NCI-H187 (cell line): ENCODE measurements around the gene TLK2.
"Not testable (repeated sequence)": the region's sequence is repeated elsewhere in the genome, so short reads cannot be mapped to it uniquely, and the experiment has no call there.

Source experiments
- DNase-seq, 2 experiments: peaks; one replicate each; lab custom pipeline; 2025; lab: John Stamatoyannopoulos, UW

TLK2 gene

DNA sequence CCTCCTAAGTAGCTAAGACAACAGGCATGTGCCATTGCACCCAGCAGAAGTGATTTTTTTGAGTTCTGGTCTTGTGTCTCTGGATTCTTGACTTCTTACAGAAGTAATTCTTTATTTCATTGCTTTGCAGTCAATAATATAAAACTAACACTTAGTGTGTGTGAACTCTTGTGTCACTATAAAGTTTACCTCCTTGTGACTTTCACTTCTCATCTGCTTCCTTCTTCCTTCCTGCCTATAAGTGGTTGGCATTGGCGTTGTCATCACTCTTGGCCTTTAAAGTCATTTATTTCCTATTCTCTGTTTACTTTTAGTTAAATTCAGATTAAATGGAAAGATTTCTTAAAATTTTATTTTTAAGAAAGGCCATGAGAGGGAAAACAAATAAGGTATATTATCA, 12.4 kb downstream of the TLK2 start:
- DNase-seq: not testable (repeated sequence)

DNA sequence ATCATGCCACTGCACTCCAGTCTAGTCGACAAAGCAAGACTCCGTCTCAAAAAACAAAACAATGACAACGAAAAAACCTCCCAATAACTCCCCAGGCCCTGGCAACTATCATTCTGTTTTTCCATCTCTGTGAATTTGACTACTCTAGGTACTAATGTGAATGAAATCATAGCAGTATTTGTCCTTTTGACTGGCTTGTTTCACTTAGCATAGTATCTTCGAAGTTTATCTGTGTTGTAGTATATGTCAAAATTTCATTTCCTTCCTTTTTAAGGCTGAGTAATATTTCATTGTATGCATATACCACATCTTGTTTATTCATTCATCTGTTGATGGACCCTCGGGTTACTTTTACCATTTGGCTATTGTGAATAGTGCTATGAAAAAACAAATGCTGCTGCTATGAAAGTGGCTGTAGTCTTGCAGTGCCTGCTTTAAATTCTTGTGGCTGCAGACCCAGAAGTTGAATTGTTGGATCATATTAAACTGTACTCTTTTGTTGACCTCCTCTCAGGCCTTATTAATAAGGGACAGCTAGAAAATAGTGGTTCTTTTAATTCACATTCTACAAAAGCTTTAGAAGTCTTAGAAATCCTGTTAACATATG, 14.5 kb downstream of the TLK2 start:
- DNase-seq: not testable (repeated sequence)

DNA sequence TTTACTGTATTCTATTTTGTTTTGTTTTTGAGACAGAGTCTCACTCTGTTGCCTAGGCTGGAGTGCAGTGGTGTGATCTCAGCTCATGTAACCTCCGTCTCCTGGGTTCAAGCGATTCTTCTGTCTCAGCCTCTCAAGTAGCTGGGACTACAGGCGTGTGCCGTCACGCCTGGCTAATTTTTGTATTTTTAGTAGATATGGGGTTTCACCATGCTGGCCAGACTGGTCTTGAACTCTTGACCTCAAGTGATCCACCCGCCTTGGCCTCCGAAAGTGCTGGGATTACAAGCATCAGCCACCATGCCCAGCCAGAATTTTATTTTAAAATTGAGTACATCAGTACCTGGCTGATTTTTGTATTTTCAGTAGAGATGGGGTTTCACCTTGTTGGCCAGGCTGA, 15.4 kb downstream of the TLK2 start:
- DNase-seq: not testable (repeated sequence)

DNA sequence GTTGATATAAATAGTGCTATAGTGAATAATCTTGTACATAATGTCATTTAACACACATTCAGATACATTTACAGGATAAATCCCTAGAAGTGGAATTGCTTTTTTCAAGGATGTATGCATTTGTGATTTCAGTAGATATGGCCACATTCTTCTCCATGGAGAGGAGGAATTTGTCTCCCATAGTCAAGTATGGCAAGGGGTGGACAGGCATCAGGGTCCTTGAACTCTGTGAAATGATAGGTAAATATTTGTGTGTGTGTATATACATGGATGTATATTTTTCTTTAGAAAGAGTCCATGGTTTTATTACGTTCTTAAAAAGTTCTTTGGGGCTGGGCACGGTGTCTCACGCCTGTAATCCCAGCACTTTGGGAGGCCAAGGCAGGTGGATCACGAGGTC, 17.7 kb downstream of the TLK2 start:
- not testable (repeated sequence) for DNase-seq

DNA sequence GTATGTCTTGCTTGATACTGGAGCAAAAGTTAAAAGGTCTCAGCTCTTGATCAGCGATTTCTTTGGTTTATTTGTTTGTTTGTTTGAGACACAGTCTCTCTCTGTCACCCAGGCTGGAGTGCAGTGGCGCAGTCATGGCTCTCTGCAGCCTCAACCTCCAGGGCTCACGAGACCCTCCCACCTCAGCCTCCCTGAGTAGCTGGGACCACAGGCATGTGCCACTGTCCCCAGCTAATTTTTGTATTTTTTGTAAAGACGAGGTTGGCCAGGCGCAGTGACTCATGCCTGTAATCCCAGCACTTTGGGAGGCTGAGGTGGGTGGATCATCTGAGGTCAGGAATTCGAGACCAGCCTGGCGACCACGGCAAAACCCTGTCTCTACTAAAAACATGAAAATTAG, 20.2 kb downstream of the TLK2 start:
- DNase-seq: not testable (repeated sequence)

DNA sequence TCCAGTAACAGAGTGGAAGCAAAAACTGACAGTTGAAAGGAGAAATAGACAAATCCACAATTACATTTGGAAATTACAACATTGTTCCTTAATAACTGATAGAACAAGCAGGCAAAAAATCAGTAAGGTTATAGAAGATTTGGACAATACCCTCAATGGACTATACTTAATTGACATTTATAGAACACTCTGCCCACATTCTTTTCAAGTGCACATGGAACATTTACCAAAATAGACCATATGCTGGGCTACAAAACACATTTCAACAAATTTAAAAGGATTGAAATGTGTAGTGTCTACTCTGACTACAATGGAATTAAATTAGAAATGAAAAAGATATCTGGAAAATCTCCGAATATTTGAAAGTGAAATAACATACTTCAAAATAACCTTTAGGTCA, 21.8 kb downstream of the TLK2 start:
- not testable (repeated sequence) for DNase-seq

DNA sequence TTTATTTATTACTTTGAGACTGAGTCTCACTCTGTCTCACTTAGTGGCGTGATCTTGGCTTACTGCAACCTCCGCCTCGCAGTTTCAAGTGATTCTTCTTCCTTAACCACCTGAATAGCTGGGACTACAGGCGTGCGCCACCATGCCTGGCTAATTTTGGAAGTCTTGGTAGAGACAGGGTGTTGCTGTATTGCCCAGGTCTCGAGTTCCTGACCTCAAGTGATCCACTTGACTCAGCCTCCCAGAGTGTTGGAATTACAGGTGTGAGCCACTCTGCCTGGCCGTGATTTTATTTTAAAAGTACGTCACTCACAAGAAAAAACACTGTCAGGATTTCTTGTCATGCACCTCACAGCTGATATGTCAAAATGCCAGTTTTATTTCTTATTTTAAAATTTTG, 26.2 kb downstream of the TLK2 start:
- not testable (repeated sequence) for DNase-seq

DNA sequence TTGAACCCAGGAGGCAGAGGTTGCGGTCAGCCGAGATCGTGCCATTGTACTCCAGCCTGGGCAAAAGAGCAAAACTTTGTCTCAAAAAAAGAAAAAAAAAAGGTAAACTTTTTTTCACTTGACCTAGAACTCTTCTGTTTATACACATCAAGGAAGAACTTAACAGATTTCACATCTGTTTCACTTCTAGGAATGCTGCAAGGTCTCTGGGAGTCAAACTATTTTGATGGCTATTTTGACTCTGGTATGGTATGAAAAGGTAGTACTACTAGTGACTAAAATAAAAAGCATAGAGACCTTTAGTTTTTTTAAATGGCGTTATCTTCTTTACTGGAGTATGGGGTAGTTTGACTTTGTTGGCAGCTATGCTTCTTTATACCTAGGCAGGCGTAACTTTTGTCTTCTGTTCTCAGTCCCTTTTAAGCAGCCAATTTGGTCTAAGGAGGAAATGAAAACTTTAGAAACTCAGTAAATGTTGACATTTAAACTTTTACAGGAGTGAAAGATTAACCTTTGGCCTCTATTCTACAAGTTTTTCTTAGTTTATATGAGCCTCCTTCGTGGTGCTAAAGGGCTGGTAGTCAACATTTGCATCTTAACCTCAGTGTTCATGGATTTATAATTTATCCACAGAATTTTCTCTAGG, 28.7 kb downstream of the TLK2 start:
- not testable (repeated sequence) for DNase-seq

DNA sequence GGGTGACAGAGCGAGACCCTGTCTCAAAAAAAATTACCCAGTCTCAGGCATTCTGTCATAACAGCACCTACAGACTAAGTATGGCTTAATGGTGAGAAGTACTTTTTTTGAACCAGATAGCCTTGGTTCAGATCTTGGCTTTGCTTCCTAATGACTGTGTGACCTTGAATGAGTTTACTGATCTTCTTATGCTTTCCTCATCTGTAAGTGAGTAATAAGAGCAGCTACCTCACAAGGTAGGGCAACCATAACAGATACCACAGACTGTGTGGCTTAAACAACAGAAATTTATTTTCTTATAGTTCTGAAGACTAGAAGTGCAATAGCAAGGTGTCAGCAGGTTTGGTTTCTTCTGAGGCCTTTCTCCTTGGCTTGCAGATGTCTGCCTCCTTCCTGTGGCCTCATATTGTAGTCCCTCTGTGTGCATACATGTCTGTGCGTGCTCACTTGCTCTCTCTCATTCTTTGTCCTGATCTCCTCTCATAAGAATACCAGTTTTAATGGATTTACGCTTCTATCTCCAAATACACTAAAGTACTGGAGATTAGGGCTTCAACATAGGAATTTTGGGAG, 31.7 kb downstream of the TLK2 start:
- DNase-seq: not testable (repeated sequence)

DNA sequence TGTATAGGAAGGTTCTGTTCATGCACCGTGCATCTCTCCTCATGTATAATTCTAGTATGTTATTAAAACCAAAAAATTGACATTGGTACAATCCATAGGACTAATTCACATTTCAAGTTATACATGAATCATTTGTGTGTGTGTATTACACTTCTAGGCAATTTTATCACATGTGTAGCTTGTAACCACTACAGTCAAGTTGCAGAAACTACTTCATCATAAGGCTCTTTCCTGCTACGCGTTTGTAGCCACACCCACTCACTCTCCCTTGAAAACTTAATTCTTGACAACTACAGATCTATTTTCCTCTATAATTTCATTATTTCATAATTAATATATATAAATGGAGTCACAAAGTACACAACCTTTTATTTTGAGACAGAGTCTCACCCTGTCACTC, 32.4 kb downstream of the TLK2 start:
- not testable (repeated sequence) for DNase-seq

DNA sequence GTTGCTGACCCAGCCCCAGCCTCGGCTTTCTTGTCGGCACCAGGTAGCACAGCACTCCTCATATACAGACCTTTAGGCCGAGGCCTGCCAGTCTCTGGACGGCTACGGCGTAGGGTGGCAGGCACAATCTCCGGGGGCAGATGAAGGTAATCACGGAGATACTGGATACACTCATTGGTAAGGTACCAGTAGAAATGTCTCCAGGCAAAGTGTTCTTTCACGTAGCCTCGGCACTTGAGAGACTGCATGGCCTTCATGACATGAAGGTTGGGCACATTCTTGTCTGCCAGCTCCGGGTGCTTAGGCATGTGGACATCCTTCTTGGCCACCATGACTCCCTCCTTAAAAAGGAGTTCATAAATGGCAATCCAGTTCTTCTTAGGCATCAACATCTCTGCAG, 37.8 kb downstream of the TLK2 start:
- not testable (repeated sequence) for DNase-seq

DNA sequence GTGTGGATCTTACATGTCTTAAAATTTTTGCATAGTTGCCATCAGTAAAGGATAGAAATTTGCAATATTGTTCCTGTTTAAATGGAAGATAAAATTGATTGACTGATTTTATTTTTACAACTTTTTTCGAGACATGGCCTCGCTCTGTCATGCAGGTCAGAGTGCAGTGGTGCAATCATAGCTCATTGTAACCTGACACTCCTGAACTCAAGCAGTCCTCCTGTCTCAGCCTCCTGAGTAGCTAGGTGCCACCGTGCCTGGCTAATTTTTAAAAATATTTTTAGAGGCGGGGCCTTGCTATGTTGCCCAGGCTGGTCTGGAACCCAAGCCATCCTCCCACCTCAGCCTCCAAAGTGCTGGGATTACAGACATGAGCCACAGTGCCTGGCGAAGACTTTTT, 42.7 kb downstream of the TLK2 start:
- DNase-seq: not testable (repeated sequence)

DNA sequence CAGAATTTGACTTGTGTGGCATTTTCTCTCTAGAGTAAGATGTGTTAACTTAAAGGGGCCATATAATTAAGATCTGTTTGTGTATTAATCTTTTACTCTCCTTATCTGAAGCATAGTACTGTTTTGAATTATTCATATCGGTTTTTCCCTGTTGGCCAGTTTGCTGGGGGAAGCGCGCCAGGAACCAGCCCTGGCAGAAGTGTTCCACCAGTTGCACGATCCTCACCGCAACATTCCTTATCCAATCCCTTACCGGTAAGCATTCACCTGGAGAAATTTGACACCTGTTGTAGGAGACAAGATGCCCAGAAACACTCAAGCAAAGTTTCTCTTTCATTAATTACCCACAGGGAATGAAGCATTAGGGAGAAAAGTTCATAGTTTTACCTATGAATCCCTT, 45.5 kb downstream of the TLK2 start:
- DNase-seq: not testable (repeated sequence)

DNA sequence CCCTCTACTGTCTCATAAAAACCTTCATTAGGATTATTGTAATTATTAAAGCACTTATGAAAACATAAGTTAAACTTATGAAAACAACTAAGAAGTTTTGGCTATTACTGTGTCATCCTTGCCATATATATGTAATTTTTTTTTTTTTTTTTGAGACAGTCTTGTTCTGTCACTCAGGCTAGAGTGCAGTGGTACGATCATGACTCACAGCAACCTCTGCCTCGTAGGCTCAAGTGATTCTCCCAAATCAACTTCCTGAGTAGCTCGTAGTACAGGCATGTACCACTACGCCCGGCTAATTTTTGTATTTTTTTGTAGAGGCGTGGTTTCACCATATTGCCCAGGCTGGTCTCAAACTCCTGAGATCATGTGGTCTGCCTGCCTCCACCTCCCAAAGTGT, 46.7 kb downstream of the TLK2 start:
- DNase-seq: not testable (repeated sequence)

DNA sequence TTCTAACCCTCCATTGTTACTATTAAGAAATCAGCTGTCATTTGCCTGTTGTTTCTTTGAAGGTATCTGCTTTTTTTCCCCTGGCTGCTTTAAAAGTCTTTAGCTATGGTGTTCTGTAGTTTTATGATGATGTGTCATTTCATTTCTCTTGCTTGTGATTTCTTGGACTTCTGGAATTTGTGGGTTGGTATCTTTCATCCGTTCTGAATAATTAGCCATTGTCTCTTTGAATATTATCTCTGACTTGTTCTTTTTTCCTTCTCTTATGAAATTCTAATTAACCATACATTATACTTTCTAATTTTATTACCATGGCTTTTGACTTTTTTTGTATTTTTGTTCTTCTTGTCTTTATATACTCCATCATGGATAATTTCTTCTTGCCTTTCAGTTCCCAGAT, 52.3 kb downstream of the TLK2 start:
- not testable (repeated sequence) for DNase-seq

DNA sequence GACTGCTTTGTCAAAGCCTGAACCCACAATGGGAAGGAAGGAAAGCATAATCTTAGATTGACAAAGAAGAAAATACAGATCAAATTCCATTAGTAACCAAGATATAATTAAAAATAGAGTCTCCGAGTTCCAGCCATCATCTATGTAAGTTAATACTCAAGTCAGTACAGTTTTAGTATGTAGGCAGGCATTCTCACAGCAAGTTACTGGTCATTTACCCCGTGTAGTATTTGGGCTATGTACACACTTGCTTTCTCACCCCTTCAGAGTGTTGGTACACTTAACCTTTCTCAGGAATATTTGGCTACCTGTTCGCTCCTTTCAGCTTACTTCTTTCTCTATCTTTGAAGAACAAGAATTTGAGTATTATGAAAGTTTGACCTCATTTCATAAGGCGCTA, 57.9 kb downstream of the TLK2 start:
- not testable (repeated sequence) for DNase-seq

DNA sequence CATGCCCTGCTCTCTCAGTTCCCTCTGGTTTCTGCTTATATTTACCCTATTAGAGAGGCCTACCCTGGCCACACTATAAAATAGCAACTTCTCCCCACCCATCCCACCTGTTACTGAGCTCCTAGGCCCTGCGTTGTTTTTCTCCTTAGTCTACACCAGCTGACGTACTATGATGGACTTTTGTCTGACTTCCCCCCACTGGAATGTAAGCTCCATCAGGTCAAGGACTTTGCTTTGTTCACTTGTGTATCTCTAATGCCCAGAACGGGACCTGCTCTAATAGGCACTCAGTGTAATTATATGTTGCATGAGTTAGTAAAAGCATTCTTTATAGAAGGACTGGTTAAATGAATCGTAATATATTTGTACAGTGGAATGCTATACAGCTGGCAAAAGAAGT, 62.4 kb downstream of the TLK2 start:
- DNase-seq: not testable (repeated sequence)

DNA sequence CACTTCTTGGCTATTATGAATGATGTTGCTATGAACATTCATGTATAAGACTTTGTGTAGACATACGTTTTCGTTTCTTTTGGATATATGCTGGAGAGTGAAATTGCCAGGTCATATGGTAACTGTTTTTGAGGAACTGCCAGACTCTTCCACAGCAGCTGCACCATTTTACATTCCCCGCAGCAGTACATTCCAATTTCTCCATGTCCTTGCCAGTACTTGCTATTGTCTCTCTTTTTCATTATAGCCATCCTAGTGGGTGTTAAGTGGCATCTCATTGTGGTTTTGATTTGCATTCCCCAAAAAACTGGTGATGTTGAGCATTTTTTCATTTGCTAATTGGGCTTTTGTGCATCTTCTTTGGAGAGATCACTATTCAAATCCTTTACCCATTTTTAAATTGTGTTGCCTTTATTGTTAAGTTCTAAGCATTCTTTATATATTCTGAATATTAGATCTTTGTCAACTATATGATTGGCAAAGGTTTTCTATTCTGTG, 64.7 kb downstream of the TLK2 start:
- DNase-seq: not testable (repeated sequence)

DNA sequence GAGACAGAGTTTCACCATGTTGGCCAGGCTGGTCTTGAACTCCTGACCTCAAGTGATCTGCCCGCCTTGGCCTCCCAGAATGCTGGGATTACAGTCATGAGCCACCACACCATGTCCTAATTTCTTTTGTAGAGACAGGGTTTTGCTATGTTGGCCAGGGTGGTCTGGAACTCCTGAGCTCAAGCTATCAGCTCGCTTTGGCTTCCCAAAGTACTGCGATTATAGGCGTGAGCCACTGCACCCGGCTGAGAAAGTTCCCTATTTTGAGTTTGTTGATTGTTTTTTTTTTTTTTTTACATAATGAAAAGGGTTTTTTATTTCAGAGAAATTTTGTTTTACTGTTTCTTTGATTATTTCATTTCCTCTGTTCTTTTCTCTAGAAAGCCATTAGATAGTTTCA, 67.4 kb downstream of the TLK2 start:
- not testable (repeated sequence) for DNase-seq

DNA sequence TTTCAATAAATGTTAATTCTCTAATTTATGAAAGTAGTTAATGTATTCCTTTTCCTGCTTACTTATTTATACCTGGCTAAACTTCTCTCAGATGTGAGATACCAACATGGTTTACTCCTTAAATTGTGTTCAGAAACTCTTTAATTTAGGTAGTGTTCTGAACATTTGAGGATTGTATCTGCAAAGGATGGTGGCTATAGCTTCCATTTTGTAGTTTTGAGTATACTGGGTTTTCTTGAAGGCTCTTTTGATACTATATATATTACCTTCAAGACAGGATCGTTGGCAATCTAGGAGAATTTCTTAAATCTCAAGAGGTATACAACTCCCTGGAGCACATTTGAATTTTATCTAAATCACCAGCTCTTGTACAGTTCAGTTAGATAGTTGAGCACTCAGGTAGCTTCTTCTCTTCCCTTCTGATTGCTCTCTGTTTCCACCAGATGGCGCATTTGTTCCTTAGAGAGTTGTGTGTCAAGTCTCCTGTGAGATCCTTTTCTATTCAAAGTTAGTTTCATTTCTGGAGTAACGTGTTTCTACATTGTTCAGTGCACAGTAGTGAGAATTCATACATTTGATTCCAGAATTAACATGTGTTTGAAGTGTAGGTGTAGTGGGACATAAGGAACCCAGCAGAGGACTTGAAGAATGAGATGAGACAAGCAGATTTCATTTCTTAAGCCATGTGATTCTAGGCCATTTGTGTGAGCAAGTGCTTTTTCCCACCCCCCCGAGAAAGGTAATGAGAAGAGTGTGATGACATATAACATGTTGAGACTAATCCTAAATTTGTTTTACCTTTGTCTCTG, 74.4 kb downstream of the TLK2 start:
- not testable (repeated sequence) for DNase-seq

DNA sequence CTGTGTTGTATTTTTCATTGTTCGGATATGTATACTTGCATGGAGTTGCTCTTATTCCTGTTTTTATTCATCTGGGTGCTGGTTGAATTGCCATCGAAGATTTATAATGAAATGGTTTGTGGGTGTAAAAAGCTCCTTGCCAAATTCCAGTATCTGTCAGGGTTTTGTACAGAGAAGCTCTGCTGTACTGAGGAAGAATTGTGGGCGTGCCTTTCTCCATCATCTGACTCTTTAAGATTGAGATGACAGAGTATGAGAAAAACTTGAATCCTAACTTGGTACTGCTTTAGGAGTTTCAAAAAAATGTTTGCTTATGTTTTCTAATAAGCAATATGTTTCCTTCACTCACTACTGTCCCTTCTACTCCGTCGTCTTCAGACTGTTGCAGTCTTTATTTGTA, 78.9 kb downstream of the TLK2 start:
- DNase-seq: not testable (repeated sequence)

DNA sequence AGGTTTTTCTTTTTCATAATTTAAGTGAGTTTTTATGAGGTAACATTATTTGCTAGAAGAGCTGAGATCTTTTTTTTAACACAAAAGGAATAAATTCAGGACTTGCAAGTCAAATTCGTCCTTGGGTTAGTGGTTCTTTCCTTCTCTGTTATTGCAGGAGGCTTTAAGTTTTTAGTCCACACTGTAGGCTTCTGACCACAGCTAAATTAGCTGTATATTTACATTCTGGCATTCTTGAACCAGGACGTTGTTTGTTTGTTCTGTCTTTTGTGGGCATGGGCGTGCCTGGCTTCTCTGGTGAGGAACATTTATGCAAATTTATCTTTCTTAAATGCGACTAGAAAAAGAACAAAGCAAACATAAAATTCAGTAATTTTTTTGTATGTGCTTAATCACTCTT, 80.3 kb downstream of the TLK2 start:
- DNase-seq: not testable (repeated sequence)
